HEK293 (cell line): Measurements from ENCODE around the gene SHROOM1.

ENCODE experiments used
- CTCF ChIA-PET: fragments of 350-600 bp; formaldehyde crosslinking; extraction: SDS; loops from one replicate; lab custom pipeline; 2021; ENCODE audit warnings: antibody characterized with exemption; lab: Yijun Ruan, JAX
- POLR2A ChIA-PET: fragments of 300-600 bp; formaldehyde crosslinking; extraction: SDS; loops from one replicate; lab custom pipeline; 2020; ENCODE audit warnings: antibody characterized with exemption, inconsistent platforms; lab: Yijun Ruan, JAX
- H3K27ac ChIP-seq: fragments of 200-500 bp; sonication (Bioruptor generic); 2 replicates; pipeline ENCODE4 v1.5.1; 2014; ENCODE audit warnings: low read depth, low read length, control low read depth, inconsistent platforms; ENCODE audit errors: extremely low read depth
- H3K36me3 ChIP-seq, 2 experiments: fragments of 200-500 bp in 1 of 2; sonication (Bioruptor generic) in 1 of 2; 1 replicate in 1 of 2; 2 replicates in 1 of 2; pipeline ENCODE4 v1.5.1; 2014 to 2017; ENCODE audit warnings: inconsistent platforms in 2 of 2, low read length in 2 of 2; ENCODE audit not compliant: control insufficient read depth in 2 of 2, insufficient read depth in 1 of 2
- H3K4me1 ChIP-seq: fragments of 200-500 bp; sonication (Bioruptor generic); 2 replicates; pipeline ENCODE4 v1.5.1; 2014; ENCODE audit warnings: mild to moderate bottlenecking, low read length, inconsistent platforms; ENCODE audit not compliant: control insufficient read depth, insufficient read depth
- H3K4me3 ChIP-seq: 2 replicates; pipeline ENCODE4 v1.5.1; 2011; ENCODE audit warnings: low read depth, mild to moderate bottlenecking, control low read depth, low read length, moderate library complexity
- H3K9me3 ChIP-seq: fragments of 200-500 bp; sonication (Bioruptor generic); 2 replicates; pipeline ENCODE4 v1.5.1; 2014; ENCODE audit warnings: low read depth, low read length, inconsistent platforms; ENCODE audit not compliant: control insufficient read depth, insufficient read depth
- KLF9 ChIP-seq: fragments of 450-650 bp; formaldehyde crosslinking; IDR thresholded peaks from 2 replicates; pipeline ENCODE4 v1.5.1; 2016; ENCODE audit warnings: missing biosample characterization, missing genetic modification characterization, low read depth
- OVOL3 ChIP-seq: fragments of 450-650 bp; formaldehyde crosslinking; IDR thresholded peaks from 2 replicates; pipeline ENCODE4 v1.5.1; 2016; ENCODE audit warnings: missing biosample characterization, missing genetic modification characterization
- PRDM1 ChIP-seq: fragments of 450-650 bp; formaldehyde crosslinking; IDR thresholded peaks from 2 replicates; pipeline ENCODE4; 2016; ENCODE audit warnings: missing biosample characterization, missing genetic modification characterization
- PRDM10 ChIP-seq: fragments of 450-650 bp; formaldehyde crosslinking; IDR thresholded peaks from 2 replicates; pipeline ENCODE4 v1.5.1; 2016; ENCODE audit warnings: missing biosample characterization, missing genetic modification characterization
- SP7 ChIP-seq: fragments of 450-650 bp; formaldehyde crosslinking; IDR thresholded peaks from 2 replicates; pipeline ENCODE4 v1.5.1; 2016; ENCODE audit warnings: missing biosample characterization, missing genetic modification characterization
- ZNF148 ChIP-seq: fragments of 450-650 bp; formaldehyde crosslinking; IDR thresholded peaks from 2 replicates; pipeline ENCODE4 v1.5.0; 2017; ENCODE audit warnings: missing biosample characterization, missing genetic modification characterization, borderline replicate concordance
- ZNF18 ChIP-seq: fragments of 450-650 bp; formaldehyde crosslinking; IDR thresholded peaks from 2 replicates; pipeline ENCODE4 v1.5.1; 2016; ENCODE audit warnings: missing biosample characterization, missing genetic modification characterization
- ZNF560 ChIP-seq: fragments of 450-650 bp; formaldehyde crosslinking; IDR thresholded peaks from 2 replicates; pipeline ENCODE4 v1.5.1; 2017; ENCODE audit warnings: missing biosample characterization, missing genetic modification characterization, borderline replicate concordance
- ZNF658 ChIP-seq: fragments of 450-650 bp; formaldehyde crosslinking; IDR thresholded peaks from 2 replicates; pipeline ENCODE4; 2016; ENCODE audit warnings: missing biosample characterization, missing genetic modification characterization
- ZNF76 ChIP-seq: fragments of 450-650 bp; formaldehyde crosslinking; IDR thresholded peaks from 2 replicates; pipeline ENCODE4; 2016; ENCODE audit warnings: low read depth, missing biosample characterization, missing genetic modification characterization, borderline replicate concordance
- TF ChIP-seq, protein P1 (sequence below): sonication (generic); formaldehyde crosslinking; IDR thresholded peaks from 2 replicates; pipeline ENCODE4 v1.8.1; 2022; ENCODE audit warnings: mild to moderate bottlenecking, moderate library complexity, missing genetic modification reagents

Gene SHROOM1

DNA sequence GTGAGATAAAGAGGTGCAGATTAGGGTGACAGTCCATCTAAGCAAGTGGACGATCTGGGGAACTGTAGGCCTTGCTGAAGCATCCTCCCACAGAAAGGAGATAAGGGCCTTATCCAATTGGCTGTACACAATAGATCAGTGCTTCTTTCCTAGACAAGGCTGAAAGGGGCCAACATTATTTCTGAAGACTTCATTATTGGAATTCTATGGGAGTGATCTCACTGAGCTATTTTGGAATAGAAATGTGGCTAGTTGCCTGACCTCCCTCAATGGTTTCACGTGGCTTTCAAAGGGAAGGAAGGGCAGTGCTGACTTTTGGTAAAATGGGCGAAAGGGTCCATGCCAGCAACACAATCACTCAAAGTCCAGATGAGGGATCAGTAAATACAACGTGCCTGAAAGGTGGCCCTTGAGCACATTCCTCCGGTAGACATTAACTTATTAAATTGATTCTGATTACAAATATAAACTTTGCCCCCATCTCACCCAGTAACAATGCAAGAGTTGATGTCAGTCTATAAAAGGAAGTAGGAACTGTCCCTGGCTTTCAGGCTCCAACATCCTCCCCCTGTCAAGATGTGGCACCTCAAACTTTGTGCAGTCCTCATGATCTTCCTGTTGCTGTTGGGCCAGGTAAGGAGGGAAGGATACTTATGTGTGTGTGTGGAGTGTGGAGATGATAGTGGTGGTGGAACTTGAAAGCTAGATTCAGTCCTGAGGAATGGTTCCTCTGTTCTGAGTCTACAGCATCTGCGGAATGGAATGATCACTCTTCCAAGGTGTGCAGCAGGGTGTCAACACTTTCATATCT lies 42.9 kb upstream of the SHROOM1 start, which contains the start of gene LEAP2:
TSS of gene LEAP2 (plus strand) at position 550 of the 811 bp plus-strand sequence. CDS start at position 577, 27 bp downstream.
- peaks cover 8% of the 10 kb centered on the region for H3K4me1 ChIP-seq
- no peak within 1 kb of the TSS for H3K4me3 ChIP-seq
- H3K36me3 ChIP-seq, result peaks cover 13 to 88% of the 10 kb centered on the region in 2 experiments
- CTCF ChIA-PET, result interaction anchor here (0.6 to 2.5 kb wide), 2 partner anchors 10 to 30 kb away, joined by 3 to 11 read pairs; no protein-coding TSS in a partner anchor
- no peak for TF ChIP-seq OVOL3
- 0 out of 2 replicates have a peak, but pooled peaks have one; percentile 44 for TF ChIP-seq SP7 (tag by site-specific recombination)
- TF ChIP-seq, all 188 proteins: peak for 1
- no peaks in the 10 kb centered on the region for H3K9me3 ChIP-seq
- H3K27ac ChIP-seq, result no peak within 1 kb of the TSS
- POLR2A ChIA-PET, result interaction anchor here (0.6 kb wide), 1 partner anchor 303 kb away, joined by 5 read pairs; no protein-coding TSS in a partner anchor

DNA sequence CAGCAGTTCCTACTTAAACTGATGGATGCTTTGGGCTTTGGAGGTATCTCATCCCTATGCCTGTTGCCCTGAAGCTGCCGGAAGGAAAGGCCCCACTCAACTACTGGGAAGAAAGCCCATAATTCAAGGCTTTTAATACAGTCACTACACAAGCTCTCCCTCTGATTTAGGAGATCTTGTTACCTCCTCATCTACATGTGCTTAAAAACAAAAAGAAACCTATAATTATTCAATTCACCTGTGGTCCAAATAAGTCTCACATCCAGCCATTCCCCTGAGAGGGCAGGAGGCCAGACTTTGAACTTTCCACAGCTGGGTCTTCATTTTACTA lies 42.3 kb upstream of the SHROOM1 start:
- Histone ChIP-seq H3K9me3 (no peaks in the 10 kb centered on the region), H3K4me1 (peaks cover 5% of the 10 kb centered on the region), H3K27ac (no peak overlapping the region), H3K36me3 (peaks cover 17 to 88% of the 10 kb centered on the region in 2 experiments), H3K4me3 (no peak overlapping the region)
- TF ChIP-seq SP7 (tag by site-specific recombination) (peak; percentile 90), ZNF560 (tag by site-specific recombination) (no peak), ZNF658 (tag by site-specific recombination) (no peak)
- TF ChIP-seq, protein P1, sequence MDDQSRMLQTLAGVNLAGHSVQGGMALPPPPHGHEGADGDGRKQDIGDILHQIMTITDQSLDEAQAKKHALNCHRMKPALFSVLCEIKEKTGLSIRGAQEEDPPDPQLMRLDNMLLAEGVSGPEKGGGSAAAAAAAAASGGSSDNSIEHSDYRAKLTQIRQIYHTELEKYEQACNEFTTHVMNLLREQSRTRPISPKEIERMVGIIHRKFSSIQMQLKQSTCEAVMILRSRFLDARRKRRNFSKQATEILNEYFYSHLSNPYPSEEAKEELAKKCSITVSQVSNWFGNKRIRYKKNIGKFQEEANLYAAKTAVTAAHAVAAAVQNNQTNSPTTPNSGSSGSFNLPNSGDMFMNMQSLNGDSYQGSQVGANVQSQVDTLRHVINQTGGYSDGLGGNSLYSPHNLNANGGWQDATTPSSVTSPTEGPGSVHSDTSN, result no peak
- CTCF ChIA-PET, result interaction anchor here (2.5 kb wide), 1 partner anchor 11 kb away, joined by 11 read pairs; no protein-coding TSS in a partner anchor
- POLR2A ChIA-PET, result no interaction called here

- ChIA-PET CTCF (interaction anchor here (0.7 to 2.5 kb wide), 3 partner anchors 12 to 19 kb away, joined by 3 to 11 read pairs (median 7); no protein-coding TSS in a partner anchor), POLR2A (no interaction called here)
- no peak for TF ChIP-seq ZNF658 (tag by site-specific recombination)
- TF ChIP-seq, protein P1, result no peak
- no peak for TF ChIP-seq ZNF18
- no peak for TF ChIP-seq ZNF148
- no peak for TF ChIP-seq PRDM1 (tag by site-specific recombination)
- TF ChIP-seq ZNF76 (tag by site-specific recombination), result no peak
- TF ChIP-seq PRDM10 (tag by site-specific recombination), result peak; percentile 54
- no peak for TF ChIP-seq KLF9 (tag by site-specific recombination)
These were observed 41.2 kb upstream of the SHROOM1 start for GRCh38 chr5:132871459-132872284.

More at GRCh38 chr5:132871459-132872284, 41.2 kb upstream of the SHROOM1 start:
- Histone ChIP-seq H3K27ac (no peak overlapping the region), H3K4me1 (peaks cover 3% of the 10 kb centered on the region; the same call in 1 of the 2 replicates), H3K36me3 (peaks cover 17 to 85% of the 10 kb centered on the region in 2 experiments), H3K4me3 (no peak overlapping the region), H3K9me3 (no peaks in the 10 kb centered on the region)
